Endometrium (tissue), 2 donors: Measurements from ENCODE around the gene SPATA13.
"Not testable (repeated sequence)": the region's sequence is repeated elsewhere in the genome, so short reads cannot be mapped to it uniquely, and the experiment has no call there.

ENCODE experiments used
- FAIRE-seq: peaks from 2 replicates; lab custom pipeline; 2012; peaks lifted over from hg19 to GRCh38; lab: Jason Lieb, UNC
- donor health status: control.
- donor health status: control.

SPATA13 gene

DNA sequence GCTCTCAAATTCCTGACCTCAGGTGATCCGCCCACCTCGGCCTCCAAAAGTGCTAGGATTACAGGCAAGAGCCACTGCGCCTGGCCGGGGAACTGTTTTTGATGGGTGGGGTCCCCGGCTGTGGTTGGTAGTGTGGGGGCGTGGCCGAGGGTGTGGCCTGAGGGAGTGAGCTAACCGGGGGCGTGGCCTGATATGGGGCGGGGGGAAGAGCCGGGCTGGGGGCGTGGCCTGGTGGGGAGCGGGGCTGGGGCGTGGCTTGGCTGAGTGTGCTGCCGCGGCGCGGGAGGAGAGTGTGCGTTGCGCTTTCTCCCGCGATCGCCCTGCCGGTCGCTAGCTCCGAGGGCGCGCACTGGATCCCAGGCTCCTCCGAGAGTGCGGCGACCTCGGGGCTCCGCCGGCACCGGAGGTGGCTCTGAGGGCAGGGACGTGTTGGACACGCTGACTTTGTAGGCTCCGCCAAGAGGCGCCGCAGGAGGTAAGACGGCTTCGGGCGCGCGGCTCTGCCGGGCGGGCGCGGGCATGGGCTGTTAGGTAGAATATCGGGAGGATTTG, at the start of gene SPATA13:
SPATA13 (plus strand) TSS at position 263 of the 552 bp plus-strand sequence. CDS start 62,210 bp downstream, outside the sequence.
- FAIRE-seq = no peak

DNA sequence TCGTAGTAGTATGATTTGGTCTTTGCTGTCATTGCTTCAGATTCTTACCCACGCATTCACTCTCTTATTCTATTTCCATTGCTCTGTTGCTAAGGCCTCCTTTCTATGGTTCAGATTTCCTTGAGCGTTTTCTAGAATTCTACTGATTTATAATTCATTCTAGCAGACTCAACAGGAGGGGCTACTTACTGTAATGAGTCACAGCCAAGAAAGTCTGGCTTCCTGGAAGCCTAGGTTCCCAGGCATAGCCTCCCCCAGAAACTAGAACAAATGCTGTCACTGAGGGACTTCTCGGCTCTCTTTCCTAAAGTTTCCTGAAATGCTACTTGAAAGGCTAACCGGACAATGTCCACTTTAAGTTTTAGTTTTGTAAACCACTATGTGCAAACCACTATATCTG, 47.7 kb upstream of the SPATA13 start:
- FAIRE-seq = no peak

DNA sequence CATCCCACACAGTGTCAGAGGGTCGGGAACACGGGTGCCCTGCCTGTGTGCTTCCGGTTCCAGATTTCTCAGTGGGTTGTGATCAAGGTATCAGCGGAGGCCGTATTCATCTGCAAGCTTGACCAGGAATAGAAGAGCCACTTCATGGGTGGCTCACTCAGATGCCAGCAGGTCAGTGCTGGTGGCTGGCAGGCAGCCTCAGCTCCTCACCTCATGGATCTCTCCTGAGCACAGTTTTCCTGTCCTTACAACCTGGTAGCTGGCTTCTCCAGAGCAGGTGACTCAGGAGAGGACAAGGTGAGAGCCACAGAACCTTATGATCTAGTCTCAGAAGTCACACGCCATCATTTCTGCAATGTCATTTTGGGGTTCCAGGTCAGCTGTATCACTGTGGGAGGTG, 44.8 kb upstream of the SPATA13 start:
- FAIRE-seq = no peak

DNA sequence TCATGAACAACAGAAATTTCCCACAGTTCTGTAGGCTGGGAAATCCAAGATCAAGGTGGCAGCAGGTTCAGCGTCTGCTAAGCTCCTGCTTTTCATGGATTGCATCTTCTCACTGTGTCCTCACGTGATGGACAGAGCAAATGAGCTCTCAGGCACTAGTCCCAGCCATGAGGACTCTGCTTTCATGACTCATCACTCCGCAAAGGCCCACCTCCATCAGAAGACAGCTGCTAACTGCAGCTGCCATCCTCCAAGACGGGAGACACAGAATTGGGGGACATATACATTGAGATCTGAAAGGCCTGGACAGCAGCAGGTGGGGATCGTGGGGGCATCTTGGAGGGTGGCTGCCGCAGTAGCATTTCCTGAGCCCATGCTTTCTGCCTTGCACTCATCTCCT, 44.4 kb upstream of the SPATA13 start:
- no peak for FAIRE-seq

DNA sequence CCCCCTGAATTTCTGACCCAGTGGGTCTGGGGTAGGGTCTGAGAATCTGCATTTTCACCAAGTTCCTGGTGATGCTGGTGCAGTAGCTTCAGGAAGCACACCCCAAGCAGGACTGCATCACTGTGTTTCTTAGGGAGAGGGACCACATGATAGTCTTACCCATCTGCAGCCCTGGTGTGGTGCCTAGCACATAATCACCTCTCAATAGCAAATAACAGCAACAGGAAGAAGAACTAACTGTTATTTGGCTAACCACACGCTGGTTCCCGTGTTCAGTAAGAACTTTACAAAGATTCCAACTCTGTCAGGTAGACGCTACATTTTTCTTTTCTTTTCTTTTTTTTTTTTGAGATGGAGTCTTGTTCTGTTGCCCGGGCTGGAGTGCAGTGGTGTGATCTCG, 41.9 kb upstream of the SPATA13 start:
- no peak for FAIRE-seq

DNA sequence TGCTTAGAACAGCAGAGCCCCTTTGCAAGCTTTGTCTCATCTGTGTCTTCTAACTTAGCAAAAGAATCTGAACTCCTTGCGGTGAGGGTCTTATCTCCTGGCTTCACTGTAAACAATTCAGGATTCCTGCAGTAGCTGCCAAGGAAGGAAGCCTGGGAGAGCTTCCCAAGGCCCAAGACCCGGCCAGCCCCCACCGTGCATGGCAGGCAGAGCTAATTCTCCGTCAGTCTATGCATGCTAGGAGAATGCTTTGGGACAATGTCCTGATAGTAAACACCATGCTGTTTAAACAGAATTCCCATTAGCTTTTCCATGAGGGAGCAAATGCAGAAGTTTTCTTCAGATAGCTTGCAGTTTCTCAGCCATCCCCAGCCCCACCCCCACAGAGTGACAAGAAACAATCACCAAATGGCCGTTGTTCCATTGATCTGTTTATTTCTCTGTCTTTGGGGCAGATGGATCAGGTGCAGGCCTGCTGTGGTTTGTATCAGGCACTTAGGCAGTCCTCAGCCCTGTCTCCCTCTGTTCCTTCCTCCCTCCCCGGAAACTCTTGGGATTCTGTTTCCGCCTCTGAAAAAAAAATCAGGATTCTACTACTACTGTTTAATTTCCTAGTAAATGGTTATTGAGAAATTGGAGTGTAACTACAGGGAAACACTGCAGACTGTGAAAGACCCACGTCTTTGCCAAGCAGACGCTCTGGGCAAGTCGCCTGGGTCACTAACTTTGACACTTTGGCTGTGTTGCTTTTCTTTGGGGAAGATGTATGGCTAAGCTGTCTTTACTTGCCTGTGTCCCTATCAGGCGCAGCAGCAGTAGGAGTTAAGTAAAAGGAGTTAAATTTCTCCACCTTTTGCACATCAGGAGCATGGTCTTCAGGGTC, 40.7 kb upstream of the SPATA13 start:
- no peak for FAIRE-seq

DNA sequence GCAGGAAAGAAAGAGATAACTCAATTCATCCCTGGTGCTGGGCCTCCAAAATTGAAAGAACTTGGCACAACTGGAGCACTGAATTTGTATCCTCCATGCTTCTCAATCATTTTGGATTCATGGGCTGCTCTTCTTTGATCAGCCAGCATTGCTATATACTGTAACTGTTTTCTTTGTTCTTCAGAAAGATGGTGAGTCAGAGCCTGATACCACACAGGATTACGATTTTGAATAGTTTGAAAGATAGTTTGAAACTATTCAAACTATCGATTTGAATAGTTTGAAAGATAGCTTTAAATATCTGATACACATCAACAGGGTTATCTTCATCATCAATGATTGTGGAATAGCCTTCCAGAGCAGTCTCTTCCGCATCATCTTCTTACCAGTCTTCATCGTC, 38.5 kb upstream of the SPATA13 start:
- not testable (repeated sequence) for FAIRE-seq

DNA sequence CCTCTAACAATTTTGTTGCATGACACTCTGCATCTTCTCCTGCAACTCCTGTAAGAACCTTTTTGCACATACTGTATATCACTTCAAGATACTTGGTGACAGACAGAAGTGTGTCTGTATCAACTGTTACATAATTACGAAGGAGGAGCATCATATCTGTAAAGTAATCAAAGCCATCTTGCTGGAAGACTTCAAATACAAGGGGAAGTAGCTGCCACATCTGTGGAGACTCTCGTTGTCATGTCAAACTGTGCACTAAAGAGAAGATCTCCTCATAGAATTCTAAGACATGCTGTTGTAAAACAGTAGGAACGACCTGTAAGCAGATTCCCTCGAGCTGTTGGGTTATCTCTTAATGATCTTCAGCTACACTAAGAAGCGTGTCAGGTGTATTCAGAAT, 38.0 kb upstream of the SPATA13 start:
- no peak for FAIRE-seq

DNA sequence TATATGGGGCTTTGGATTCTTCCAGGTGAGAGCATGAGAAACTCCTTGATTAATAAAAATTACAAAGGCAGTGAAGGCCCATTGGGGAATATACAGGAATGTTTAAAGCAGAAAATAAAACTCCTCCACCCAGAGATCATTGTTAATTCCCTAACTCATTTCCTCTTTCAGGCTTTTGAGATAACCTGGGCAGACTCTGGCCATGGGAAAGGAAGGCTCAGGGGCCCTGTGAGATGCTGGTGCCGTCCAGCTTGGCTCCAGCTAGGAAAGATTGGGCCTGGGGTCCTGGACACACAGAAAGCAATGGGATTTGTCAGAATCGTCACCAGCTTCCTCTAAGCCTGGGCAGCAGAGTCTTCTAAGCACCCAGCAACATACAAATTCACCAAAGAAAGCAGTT, 36.8 kb upstream of the SPATA13 start:
- no peak for FAIRE-seq

DNA sequence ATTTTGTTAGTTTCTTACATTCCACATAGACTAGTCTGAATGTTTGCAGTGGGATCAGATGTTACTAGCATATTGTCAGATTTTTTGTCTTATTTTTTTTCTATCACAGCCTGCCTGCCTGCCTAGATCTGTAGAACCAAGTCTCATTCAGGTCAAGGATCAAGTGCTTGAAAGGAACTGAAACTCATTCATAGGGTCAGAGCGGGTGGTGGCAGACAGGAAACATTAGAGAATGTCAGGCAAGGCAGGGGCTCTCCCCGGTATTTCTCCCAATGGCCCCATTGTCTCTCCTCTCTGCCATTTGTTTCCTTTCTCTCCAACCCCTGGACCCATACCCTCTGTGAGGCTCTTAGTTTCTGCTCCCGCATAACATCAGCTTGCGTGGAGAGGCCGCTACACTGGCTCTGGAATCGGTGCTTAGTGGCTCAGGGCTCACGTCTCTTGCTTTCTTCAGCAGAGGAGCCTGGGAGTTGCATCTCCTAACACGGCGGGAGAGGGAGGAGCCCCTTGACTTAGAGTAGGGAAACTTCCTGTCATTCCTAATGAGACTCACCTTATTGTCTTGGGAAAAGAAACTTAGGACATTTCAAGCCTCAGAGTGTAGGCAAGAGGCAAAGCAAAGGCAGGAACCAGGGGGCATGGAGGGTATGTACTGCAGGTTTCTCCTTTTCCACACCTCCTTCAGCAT, 35.6 kb upstream of the SPATA13 start:
- no peak for FAIRE-seq

DNA sequence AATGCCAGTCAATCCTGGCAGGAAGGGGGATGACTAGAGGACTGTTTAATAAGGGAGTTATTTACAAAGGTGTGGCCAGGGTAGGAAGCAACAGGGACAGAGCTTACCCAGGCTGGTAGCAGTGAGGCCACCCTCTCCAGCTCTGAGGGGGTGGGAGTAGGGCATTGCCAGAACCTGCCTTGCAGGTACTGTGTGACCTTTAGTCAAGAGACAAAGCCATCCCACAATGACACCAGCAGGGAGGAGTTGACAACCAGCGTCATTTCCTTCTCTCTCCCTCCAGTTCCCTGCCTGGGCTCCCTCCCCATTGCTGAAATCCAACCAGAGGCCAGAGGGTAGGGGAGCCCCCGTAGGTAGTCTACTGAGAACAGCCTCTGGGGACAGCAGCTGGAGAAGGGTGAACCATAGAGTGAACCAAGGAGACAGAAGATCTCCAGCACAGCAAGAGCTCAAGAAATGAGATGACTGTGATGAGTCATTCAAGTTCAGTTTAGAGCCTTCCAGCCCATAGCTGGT, 33.3 kb upstream of the SPATA13 start:
- FAIRE-seq = no peak

DNA sequence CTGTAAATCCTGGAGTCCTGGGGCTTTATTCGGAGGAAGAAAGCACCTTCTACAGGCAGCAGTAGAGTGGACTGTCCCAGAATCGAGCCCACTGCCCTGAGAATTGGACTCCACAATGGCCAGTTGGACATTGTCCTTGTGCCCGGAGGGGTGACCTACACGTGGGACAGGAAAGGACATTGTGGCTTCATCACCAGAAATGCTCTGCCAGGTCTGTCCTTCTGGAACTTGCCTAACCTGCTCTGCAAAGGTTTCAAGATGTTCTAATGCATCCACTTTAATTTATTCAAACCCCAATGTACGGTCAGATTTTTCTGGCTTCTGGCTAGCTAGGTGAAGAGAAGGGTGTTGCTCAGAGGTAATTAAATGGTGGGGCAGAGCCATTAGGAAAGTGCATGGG, 32.4 kb upstream of the SPATA13 start:
- no peak for FAIRE-seq

DNA sequence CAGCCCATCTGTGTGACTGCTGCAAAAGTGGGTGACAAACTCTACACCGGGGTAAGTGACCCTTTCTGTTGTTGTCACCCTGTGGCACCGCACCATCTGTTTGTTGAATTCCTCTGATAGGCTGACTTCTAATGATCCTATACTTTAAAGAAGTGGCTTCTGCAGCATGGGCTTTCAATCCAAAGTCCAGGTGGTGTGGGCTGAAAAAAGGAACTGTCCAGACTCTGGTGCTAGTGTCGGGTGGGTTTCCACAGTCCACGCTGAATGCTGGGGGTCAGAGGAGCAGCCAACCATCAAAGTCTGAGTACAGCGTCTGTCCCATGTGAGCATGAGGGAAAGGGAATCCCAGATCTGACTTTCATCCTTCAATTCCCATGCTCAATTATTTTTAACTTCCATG, 31.6 kb upstream of the SPATA13 start:
- FAIRE-seq = no peak

DNA sequence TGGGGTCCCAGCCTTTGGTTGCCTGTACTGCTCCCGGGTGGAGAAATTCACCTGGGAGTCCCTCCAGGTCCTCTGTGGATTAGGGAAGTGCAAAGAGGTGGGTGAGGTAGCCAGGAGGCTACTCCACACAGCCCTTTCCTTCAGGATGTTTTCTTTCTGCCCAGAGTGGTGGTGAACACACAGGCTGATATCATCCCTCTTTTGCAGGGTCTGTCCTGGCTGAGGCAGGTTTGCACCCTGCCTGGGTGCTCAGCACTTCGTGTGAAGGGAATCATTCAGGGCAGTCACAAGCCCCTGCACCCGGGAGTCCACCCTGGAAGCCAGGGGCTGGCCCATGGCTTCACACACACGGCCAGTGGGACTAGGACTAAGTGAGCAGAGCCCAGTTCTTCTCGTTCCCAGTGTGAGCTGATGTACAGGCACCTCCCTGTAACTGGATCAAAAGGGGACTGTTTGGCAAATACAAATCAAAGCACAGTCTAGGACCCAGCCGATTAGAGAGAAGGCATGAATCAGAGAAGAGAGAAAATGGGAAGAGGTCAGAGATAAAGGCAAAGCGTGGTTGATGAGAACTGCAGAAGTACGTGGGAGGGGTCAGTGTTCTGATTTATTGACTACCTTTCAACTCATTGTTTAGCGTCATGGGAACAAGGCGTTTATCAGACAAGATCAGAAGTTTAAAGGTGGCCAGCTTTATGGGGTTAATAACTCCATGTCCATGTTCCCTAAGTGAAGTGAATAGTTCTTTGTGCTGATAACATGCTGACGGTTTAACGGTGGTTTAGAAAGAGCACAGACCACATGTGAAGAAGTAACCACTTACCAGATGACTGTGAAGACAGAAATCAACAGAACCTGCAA, 30.4 kb upstream of the SPATA13 start:
- FAIRE-seq = no peak

DNA sequence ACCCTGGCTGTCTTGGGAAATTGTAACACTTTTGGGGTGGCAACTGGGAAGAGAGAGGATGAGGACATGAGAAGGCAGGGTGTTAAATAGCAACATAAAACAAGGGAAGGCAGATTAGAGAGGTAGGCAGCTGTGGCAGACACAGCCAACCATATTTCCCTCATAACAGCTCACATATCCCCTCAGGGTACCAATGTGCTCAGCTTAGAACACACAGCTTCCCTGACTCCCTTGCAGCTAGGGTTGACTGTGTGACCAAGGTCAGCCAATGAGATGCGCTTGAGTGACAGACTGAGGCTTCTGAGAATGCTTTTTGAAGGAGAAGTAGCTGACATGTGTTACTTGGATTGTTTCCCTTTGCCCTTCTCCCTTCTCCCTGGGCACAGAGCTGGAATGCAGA, 28.8 kb upstream of the SPATA13 start:
- FAIRE-seq = no peak

DNA sequence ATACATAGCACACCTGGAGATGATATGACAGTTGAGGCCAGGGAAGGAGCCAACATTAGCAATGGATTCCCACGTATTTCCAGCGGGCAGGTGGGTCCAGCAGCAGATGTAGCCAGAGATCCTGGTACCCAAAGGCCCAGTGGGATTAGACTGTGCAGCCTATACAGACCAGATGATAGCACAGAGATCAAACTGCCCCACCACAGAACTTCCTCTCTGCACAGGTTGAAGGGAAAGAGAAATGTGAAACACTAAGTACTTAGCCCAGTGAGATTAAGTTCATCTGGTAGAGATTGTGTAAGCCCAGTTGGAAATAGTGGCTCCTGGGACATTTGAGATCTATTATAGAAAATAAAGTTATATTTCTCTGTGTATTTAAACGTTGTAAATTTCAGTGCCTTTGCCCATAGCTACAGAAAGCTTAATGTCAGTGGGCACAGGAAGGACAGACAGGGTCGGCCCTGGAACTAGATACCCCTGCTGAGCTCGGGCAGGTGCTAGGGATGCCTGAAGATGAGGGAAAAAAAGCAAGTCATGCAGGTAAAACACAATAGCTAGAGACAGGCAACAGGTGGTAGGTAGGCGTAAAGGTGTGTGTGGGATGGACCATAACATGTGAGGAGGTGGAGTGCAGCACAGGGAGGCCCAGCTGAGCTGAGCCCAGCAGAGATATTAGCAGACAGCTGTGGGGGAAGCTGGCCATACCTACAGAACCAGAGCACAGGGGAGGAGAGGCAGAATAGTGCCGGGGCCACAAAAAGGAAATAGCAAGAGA, 27.3 kb upstream of the SPATA13 start:
- FAIRE-seq = no peak

DNA sequence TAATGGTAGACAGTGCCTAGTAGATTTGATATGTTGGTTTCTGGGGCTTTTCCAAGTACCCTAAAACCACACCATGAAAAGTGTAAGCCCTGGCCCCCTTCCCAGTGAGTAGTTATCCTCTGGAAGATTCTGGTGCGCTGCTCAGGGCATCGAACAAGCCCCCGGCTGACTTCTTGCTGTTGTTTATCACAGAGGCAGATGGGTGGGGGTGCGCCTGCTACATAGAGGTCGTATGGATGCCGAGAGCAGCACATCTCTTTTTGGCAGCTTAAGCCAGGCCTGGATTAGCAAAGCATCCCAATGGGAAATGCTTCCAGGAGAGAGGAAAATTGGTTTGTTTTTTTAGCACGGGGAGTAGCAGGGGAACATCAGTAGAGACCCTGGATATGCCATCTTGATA, 26.3 kb upstream of the SPATA13 start:
- FAIRE-seq = no peak

DNA sequence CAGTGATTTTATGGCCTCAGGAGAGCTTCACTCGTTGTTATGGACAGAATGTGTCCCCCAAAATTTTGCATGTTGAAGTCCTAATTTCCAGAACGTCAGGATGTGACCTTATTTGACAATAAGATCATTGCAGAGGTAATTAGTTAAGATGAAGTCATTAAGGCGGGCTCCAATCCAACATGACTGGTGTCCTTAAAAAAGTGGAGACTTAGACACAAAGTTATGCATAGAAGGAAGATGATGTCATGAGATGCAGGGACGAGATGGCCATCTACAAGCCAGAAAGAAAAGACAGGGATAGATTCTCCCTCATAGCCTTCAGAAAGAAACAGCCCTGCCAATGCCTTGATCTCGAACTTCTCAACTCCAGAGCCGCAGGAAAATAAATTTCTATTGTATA, 25.8 kb upstream of the SPATA13 start:
- FAIRE-seq = no peak

DNA sequence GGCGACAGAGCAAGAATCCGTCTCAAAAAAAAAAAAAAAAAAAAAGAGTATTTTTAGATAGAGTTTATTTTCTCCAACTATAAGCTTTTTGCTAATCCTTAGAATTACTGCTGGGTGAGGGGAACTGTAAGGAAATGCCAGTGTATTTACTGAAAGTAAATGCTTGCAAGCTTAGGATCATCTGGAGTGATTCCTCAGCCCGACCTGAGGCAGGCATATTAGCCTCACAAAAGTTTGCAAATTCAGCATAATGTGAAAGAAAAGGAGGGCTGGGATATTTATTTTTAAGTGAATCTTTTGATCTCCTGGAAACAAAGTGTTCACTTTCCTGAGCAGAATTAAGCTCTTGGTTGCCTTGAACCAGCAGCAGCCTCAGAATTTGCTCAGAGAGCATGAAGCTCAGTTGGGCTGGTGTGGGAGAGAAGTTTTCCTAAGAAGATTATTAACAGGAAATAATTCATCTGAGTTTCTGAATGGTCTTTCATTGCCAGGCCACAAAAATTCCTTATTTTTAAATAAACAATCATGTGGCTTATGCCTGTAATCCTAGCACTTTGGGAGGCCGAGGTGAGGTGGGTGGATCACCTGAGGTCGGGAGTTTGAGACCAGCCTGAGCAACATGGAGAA, 24.7 kb upstream of the SPATA13 start:
- no peak for FAIRE-seq

DNA sequence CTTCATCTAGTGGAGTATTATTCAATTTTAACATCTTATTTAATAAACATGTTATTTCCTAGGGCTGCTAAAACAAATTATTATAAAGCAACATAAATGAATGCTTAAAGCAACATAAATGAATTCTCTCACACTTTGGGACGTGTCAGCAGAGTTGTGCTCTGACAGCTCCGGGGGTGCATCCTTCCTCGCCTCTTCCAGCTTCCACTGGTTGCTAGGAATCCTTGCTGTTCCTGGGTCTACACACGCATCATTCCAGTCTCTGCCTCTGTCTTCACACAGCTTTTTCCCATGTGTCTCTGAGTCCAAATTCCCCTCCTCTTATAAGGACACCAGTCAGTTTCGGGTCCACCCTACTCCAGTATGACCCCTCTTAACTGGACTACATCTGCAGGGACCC, 21.6 kb upstream of the SPATA13 start:
- FAIRE-seq = no peak
